Fibroblast of lung (primary cell): Measurements from ENCODE around the gene GPR107. TPM values are rescaled to one million over a fixed set of nuclear protein-coding genes. Genes with fewer than 3 reads are reported as not detected.

Experiments used
- DNase-seq, 2 donors: peaks; one replicate each; pipeline versions ENCODE4 v3.0.0 to v3.0.0-alpha.2; 2010; ENCODE audit warnings: low read depth in 2 of 2
- H2AFZ ChIP-seq: 2 replicates; pipeline ENCODE4 v1.5.1; 2012; ENCODE audit warnings: low read length, control low read depth, inconsistent platforms
- H3K27ac ChIP-seq: 2 replicates; pipeline ENCODE4 v1.5.1; 2011; ENCODE audit warnings: low read length, control low read depth; ENCODE audit not compliant: insufficient read depth
- H3K27me3 ChIP-seq: 2 replicates; pipeline ENCODE4 v1.5.1; 2011; ENCODE audit warnings: mild to moderate bottlenecking, low read length; ENCODE audit not compliant: control insufficient read depth, insufficient read depth
- H3K36me3 ChIP-seq: 2 replicates; pipeline ENCODE4 v1.5.1; 2011; ENCODE audit warnings: low read length; ENCODE audit not compliant: control insufficient read depth, insufficient read depth
- H3K4me1 ChIP-seq: 2 replicates; pipeline ENCODE4 v1.5.1; 2011; ENCODE audit warnings: low read length; ENCODE audit not compliant: control insufficient read depth, insufficient read depth; ENCODE audit errors: extremely low read depth
- H3K4me2 ChIP-seq: 2 replicates; pipeline ENCODE4 v1.5.1; 2011; ENCODE audit warnings: low read length, control low read depth; ENCODE audit not compliant: insufficient read depth; ENCODE audit errors: extremely low read depth
- H3K4me3 ChIP-seq, 4 experiments: fragments of 200-600 bp in 1 of 4; sonication (generic) in 1 of 4; replicated peaks in 1 of 4; 2 replicates each; pipeline ENCODE4 v1.5.1; 2011 to 2016; ENCODE audit warnings: low read length in 4 of 4, low read depth in 3 of 4, mild to moderate bottlenecking in 3 of 4, control low read depth in 2 of 4, inconsistent platforms in 1 of 4, mixed read lengths in 1 of 4; ENCODE audit not compliant: insufficient read depth in 1 of 4; ENCODE audit errors: control extremely low read depth in 1 of 4
- H3K79me2 ChIP-seq: 2 replicates; pipeline ENCODE4 v1.5.1; 2012; ENCODE audit warnings: mild to moderate bottlenecking, low read length, inconsistent platforms; ENCODE audit not compliant: control insufficient read depth, insufficient read depth
- H3K9ac ChIP-seq: 2 replicates; pipeline ENCODE4 v1.5.1; 2011; ENCODE audit warnings: mild to moderate bottlenecking, low read length, control low read depth; ENCODE audit not compliant: insufficient read depth
- H3K9me3 ChIP-seq: 2 replicates; pipeline ENCODE4 v1.5.1; 2012; ENCODE audit warnings: low read depth, low read length; ENCODE audit not compliant: control insufficient read depth, insufficient read depth
- H4K20me1 ChIP-seq: 2 replicates; pipeline ENCODE4 v1.5.1; 2011; ENCODE audit warnings: low read length; ENCODE audit not compliant: control insufficient read depth, insufficient read depth; ENCODE audit errors: extremely low read depth
- CTCF ChIP-seq, 2 donors: IDR thresholded peaks in 1 of 2; conservative IDR thresholded peaks in 1 of 2; 1 replicate in 1 of 2; 2 replicates in 1 of 2; pipeline ENCODE4 v1.5.1; 2011 to 2012; ENCODE audit warnings: low read length in 2 of 2, control low read depth in 1 of 2, inconsistent platforms in 1 of 2, low read depth in 1 of 2, mild to moderate bottlenecking in 1 of 2
- EZH2 ChIP-seq: IDR thresholded peaks from 2 replicates; pipeline ENCODE4 v1.5.1; 2012; ENCODE audit warnings: low read length, control low read depth, mild to moderate bottlenecking; ENCODE audit errors: missing control alignments
- polyA plus RNA-seq, 2 donors: library from polyadenylated mRNA; depleted of rRNA in 1 of 2; stranded (reverse) in 1 of 2; unstranded in 1 of 2; fragments of >200 nt; gene quantifications; 2 replicates each; pipeline ENCODE4 v1.2.1, GENCODE V29; 2011 to 2012; ENCODE audit warnings: missing spikeins in 1 of 2
- total RNA-seq: library from RNA; depleted of rRNA; stranded (reverse); fragments of >200 nt; gene quantifications from 2 replicates; pipeline ENCODE4 v1.2.1, GENCODE V29; 2014

GPR107 gene
- total and polyA plus RNA-seq, 2 donors (not counting 1 experiment from before 2014, with no cell fraction given) = 27.6 to 43.5 TPM

DNA sequence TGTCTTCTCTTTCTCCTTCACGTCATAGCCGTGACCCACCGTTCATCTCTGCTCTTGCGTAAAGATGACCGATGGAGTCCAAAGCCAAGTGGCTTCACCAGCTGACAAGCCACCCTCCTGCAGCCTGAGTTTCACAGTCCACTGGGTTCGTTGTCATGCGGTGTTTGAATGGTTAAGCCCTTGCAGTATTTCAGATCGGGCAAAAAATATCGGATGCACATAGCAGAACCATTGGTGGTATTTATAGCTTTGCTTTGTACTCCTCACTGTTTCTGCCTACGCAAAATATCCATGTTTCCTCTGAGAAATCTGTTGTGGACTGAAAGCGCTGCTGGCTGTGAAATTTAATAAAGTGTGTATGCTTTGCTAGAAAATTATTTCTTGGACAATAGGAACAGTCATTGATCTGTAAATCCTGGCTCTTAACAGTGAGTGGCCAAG is 84.0 kb downstream of the GPR107 start:
- Histone ChIP-seq H3K9me3 (no peaks in the 10 kb centered on the region), H3K27ac (peak overlapping the region; percentile 82), H3K4me3 (no peak overlapping the region), H3K9ac (no peak overlapping the region), H3K4me2 (peak overlapping the region; percentile 41), H3K36me3 (peaks cover 3% of the 10 kb centered on the region), H2AFZ (no peak overlapping the region), H3K79me2 (no peaks in the 10 kb centered on the region), H3K4me1 (peaks cover 21% of the 10 kb centered on the region), H3K27me3 (no peaks in the 10 kb centered on the region), H4K20me1 (no peaks in the 10 kb centered on the region)
- peak in 1 of 2 donors; percentile 17 for DNase-seq
- TF ChIP-seq CTCF (conservative IDR thresholded peaks at IDR 0.05 in 1 of 2, IDR thresholded peaks at IDR 0.05 in 1 of 2; ENCODE audit: low read depth in 1 of 2, low read length in 2 of 2) = no peak
- no peak for TF ChIP-seq EZH2

- H4K20me1 ChIP-seq = no peaks in the 10 kb centered on the region
- H3K9me3 ChIP-seq = no peaks in the 10 kb centered on the region
- H3K27ac ChIP-seq = peak overlapping the region; percentile 82
- H2AFZ ChIP-seq = no peak overlapping the region
- TF ChIP-seq EZH2 (no peak), CTCF (conservative IDR thresholded peaks at IDR 0.05 in 1 of 2, IDR thresholded peaks at IDR 0.05 in 1 of 2; ENCODE audit: low read depth in 1 of 2, low read length in 2 of 2) (no peak)
- no peaks in the 10 kb centered on the region for H3K79me2 ChIP-seq
- H3K4me1 ChIP-seq = peaks cover 21% of the 10 kb centered on the region
- H3K4me2 ChIP-seq = peak overlapping the region; percentile 72
- peak; percentile 95 to 99 for DNase-seq
- no peaks in the 10 kb centered on the region for H3K27me3 ChIP-seq
- H3K4me3 ChIP-seq = no peak overlapping the region
- peaks cover 3% of the 10 kb centered on the region for H3K36me3 ChIP-seq
- H3K9ac ChIP-seq = no peak overlapping the region
Measured at GRCh38 chr9:130138171-130138653, 84.5 kb downstream of the GPR107 start.

GRCh38 chr9:130138791-130139190 is 85.1 kb downstream of the GPR107 start:
- H3K4me3 ChIP-seq = no peak overlapping the region
- no peak for TF ChIP-seq EZH2
- TF ChIP-seq CTCF (conservative IDR thresholded peaks at IDR 0.05 in 1 of 2, IDR thresholded peaks at IDR 0.05 in 1 of 2; ENCODE audit: low read depth in 1 of 2, low read length in 2 of 2) = no peak
- H3K36me3 ChIP-seq = peaks cover 3% of the 10 kb centered on the region
- no peak overlapping the region for H3K9ac ChIP-seq
- no peaks in the 10 kb centered on the region for H4K20me1 ChIP-seq
- no peak overlapping the region for H2AFZ ChIP-seq
- peak; percentile 96 to 100 for DNase-seq
- no peaks in the 10 kb centered on the region for H3K9me3 ChIP-seq
- peak overlapping the region; percentile 82 for H3K27ac ChIP-seq
- H3K4me2 ChIP-seq = peak overlapping the region; percentile 72
- H3K79me2 ChIP-seq = no peaks in the 10 kb centered on the region
- H3K27me3 ChIP-seq = no peaks in the 10 kb centered on the region
- H3K4me1 ChIP-seq = peaks cover 21% of the 10 kb centered on the region
